Mesodermal cell (in vitro differentiated cells): ENCODE data around the gene SLC50A1.

Experiments
- H3K27ac ChIP-seq: 2 replicates; pipeline ENCODE4 v1.7.0; 2013; ENCODE audit warnings: mild to moderate bottlenecking, low read depth, low read length, moderate library complexity; ENCODE audit not compliant: severe bottlenecking
- H3K36me3 ChIP-seq: 2 replicates; pipeline ENCODE4 v1.7.1; 2013; ENCODE audit warnings: mild to moderate bottlenecking, low read length, moderate library complexity; ENCODE audit not compliant: control insufficient read depth, insufficient read depth
- H3K4me1 ChIP-seq: one replicate; pipeline ENCODE4 v1.7.1; 2013; ENCODE audit warnings: mild to moderate bottlenecking, low read length; ENCODE audit not compliant: insufficient read depth, control insufficient read depth, poor library complexity, severe bottlenecking
- H3K4me3 ChIP-seq: 2 replicates; pipeline ENCODE4 v1.7.0; 2013; ENCODE audit warnings: low read length, control low read depth, mild to moderate bottlenecking; ENCODE audit not compliant: insufficient read depth, poor library complexity, severe bottlenecking; ENCODE audit errors: extremely low read depth
- H3K9me3 ChIP-seq: 2 replicates; pipeline ENCODE4 v1.7.1; 2013; ENCODE audit warnings: mild to moderate bottlenecking, low read length, moderate library complexity; ENCODE audit not compliant: control insufficient read depth
- WGBS, 2 experiments: methylation state at CpG; one replicate each; pipeline ENCODE4 v1.1.5; 2013; ENCODE audit warnings: missing lambda C conversion rate in 2 of 2; ENCODE audit not compliant: insufficient coverage in 2 of 2; 5-methylcytosine and 5-hydroxymethylcytosine counted together

SLC50A1 gene

GRCh38 chr1:155173478-155174323 is 38.0 kb downstream of the SLC50A1 start, which contains the start of gene TRIM46:
Gene TRIM46 (plus strand): TSS chr1:155173849. CDS start chr1:155173967, 118 bp downstream.
- peaks cover 7% of the 10 kb centered on the region for H3K4me1 ChIP-seq
- peak within 1 kb of the TSS; percentile 93 for H3K27ac ChIP-seq
- WGBS, 2 experiments = 1 to 2% methylated on average over 14 to 20 of the region's 38 CpGs
- H3K36me3 ChIP-seq = peaks cover 53% of the 10 kb centered on the region
- peak within 1 kb of the TSS; percentile 90 for H3K4me3 ChIP-seq
- no peaks in the 10 kb centered on the region for H3K9me3 ChIP-seq

- peaks cover 7% of the 10 kb centered on the region for H3K4me1 ChIP-seq
- peak overlapping the region; percentile 90 for H3K4me3 ChIP-seq
- WGBS, 2 experiments = 8 to 11% methylated on average over 18 to 19 of the region's 35 CpGs
- H3K36me3 ChIP-seq = peaks cover 53% of the 10 kb centered on the region
- no peak overlapping the region for H3K27ac ChIP-seq
- H3K9me3 ChIP-seq = no peaks in the 10 kb centered on the region
These were observed 39.0 kb downstream of the SLC50A1 start for GRCh38 chr1:155174324-155175280.

GRCh38 chr1:155175281-155175926 is 39.8 kb downstream of the SLC50A1 start:
- 82 to 86% methylated on average over 5 to 6 of the region's 12 CpGs for WGBS, 2 experiments
- no peaks in the 10 kb centered on the region for H3K9me3 ChIP-seq
- H3K4me3 ChIP-seq = peak overlapping the region; percentile 90
- peaks cover 51% of the 10 kb centered on the region for H3K36me3 ChIP-seq
- H3K4me1 ChIP-seq = peaks cover 7% of the 10 kb centered on the region
- H3K27ac ChIP-seq = no peak overlapping the region

GRCh38 chr1:155175927-155176371 is 40.3 kb downstream of the SLC50A1 start:
- peaks cover 7% of the 10 kb centered on the region for H3K4me1 ChIP-seq
- H3K4me3 ChIP-seq = no peak overlapping the region
- 100% methylated on average over 2 to 7 of the region's 9 CpGs for WGBS, 2 experiments
- no peaks in the 10 kb centered on the region for H3K9me3 ChIP-seq
- peaks cover 47% of the 10 kb centered on the region for H3K36me3 ChIP-seq
- no peak overlapping the region for H3K27ac ChIP-seq

- H3K36me3 ChIP-seq = peaks cover 47% of the 10 kb centered on the region
- no peak overlapping the region for H3K4me3 ChIP-seq
- WGBS, 2 experiments = 54 to 92% methylated on average over 5 of the region's 8 CpGs
- peaks cover 7% of the 10 kb centered on the region for H3K4me1 ChIP-seq
- no peak overlapping the region for H3K27ac ChIP-seq
- H3K9me3 ChIP-seq = no peaks in the 10 kb centered on the region
These were observed 41.0 kb downstream of the SLC50A1 start for GRCh38 chr1:155176544-155177071.

GRCh38 chr1:155177192-155177917 is 41.7 kb downstream of the SLC50A1 start:
- H3K27ac ChIP-seq = no peak overlapping the region
- no peaks in the 10 kb centered on the region for H3K9me3 ChIP-seq
- H3K36me3 ChIP-seq = peaks cover 47% of the 10 kb centered on the region
- no peak overlapping the region for H3K4me3 ChIP-seq
- WGBS, 2 experiments = 85 to 93% methylated on average over 10 to 11 of the region's 11 CpGs
- H3K4me1 ChIP-seq = no peaks in the 10 kb centered on the region

- WGBS, 2 experiments = 90 to 91% methylated on average over 8 to 9 of the region's 9 CpGs
- Histone ChIP-seq H3K4me3 (no peak overlapping the region), H3K4me1 (no peaks in the 10 kb centered on the region), H3K9me3 (no peaks in the 10 kb centered on the region), H3K27ac (no peak overlapping the region), H3K36me3 (peaks cover 47% of the 10 kb centered on the region)
These were observed 42.2 kb downstream of the SLC50A1 start for GRCh38 chr1:155177918-155178281.

GRCh38 chr1:155178441-155179111 is 42.9 kb downstream of the SLC50A1 start:
- Histone ChIP-seq H3K4me1 (no peaks in the 10 kb centered on the region), H3K4me3 (no peak overlapping the region), H3K36me3 (peaks cover 49% of the 10 kb centered on the region), H3K9me3 (no peaks in the 10 kb centered on the region), H3K27ac (no peak overlapping the region)
- WGBS, 2 experiments = 95 to 97% methylated on average over 23 to 30 of the region's 30 CpGs

GRCh38 chr1:155179112-155180031 is 43.7 kb downstream of the SLC50A1 start:
- Histone ChIP-seq H3K9me3 (no peaks in the 10 kb centered on the region), H3K4me3 (no peak overlapping the region)
- 95 to 97% methylated on average over 30 to 31 of the region's 31 CpGs for WGBS, 2 experiments

More at GRCh38 chr1:155179112-155180031, 43.7 kb downstream of the SLC50A1 start:
- no peaks in the 10 kb centered on the region for H3K4me1 ChIP-seq
- H3K27ac ChIP-seq = no peak overlapping the region
- peaks cover 55% of the 10 kb centered on the region for H3K36me3 ChIP-seq
